ENCODE measurements around the gene PPP2R2C.

DNA sequence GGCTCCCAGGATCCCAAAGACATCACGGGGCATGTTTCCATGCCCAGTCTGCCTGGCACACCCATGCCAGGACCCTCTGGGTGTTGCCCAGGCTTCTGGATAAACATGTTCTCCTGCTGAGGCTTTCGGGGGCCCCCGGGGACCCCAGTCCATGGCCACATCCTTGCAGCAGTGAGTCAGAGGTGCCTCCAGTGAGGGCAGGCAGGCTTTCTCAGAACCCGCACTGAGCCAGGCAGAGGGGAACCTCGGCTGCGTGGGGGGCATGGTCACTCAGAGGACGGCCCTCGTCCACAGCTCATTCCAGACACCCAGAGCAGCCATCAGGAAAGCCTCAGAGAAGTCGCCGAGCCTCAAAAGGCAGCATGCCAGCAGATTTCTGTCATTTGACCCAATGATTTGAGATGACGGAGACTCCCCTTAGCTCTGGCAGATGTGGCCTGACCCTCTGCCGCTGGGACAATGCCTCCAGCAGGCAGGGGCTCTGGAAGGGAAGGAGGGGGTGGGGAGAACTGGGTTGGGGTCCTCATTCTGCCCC lies 54.8 kb downstream of the PPP2R2C start:
- no peak for TF ChIP-seq TCF7L2 (IDR thresholded peaks at IDR 0.05; ENCODE audit: borderline replicate concordance, extremely low read depth, insufficient read depth, insufficient read length)
- TF ChIP-seq, protein P1, sequence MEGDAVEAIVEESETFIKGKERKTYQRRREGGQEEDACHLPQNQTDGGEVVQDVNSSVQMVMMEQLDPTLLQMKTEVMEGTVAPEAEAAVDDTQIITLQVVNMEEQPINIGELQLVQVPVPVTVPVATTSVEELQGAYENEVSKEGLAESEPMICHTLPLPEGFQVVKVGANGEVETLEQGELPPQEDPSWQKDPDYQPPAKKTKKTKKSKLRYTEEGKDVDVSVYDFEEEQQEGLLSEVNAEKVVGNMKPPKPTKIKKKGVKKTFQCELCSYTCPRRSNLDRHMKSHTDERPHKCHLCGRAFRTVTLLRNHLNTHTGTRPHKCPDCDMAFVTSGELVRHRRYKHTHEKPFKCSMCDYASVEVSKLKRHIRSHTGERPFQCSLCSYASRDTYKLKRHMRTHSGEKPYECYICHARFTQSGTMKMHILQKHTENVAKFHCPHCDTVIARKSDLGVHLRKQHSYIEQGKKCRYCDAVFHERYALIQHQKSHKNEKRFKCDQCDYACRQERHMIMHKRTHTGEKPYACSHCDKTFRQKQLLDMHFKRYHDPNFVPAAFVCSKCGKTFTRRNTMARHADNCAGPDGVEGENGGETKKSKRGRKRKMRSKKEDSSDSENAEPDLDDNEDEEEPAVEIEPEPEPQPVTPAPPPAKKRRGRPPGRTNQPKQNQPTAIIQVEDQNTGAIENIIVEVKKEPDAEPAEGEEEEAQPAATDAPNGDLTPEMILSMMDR (IDR thresholded peaks at IDR 0.05 in 2 of 3, conservative IDR thresholded peaks at IDR 0.05 in 1 of 3; ENCODE audit: borderline replicate concordance in 1 of 3, insufficient read depth in 1 of 3, low read depth in 2 of 3, low read length in 2 of 3), result no peak
- TF ChIP-seq FOSL1 (IDR thresholded peaks at IDR 0.05; ENCODE audit: low read depth), result no peak
- no peak for TF ChIP-seq YY1 (IDR thresholded peaks at IDR 0.05; ENCODE audit: extremely low read depth, insufficient replicate concordance, low read depth, low read length)
- no peak for TF ChIP-seq POLR2A (IDR thresholded peaks at IDR 0.05; ENCODE audit: borderline replicate concordance, extremely low read depth, insufficient read depth, insufficient read length)
- no peak for TF ChIP-seq CEBPB (IDR thresholded peaks at IDR 0.05; ENCODE audit: low read depth)
- TF ChIP-seq EZH2 (IDR thresholded peaks at IDR 0.05), result no peak
- no peak for TF ChIP-seq EZH2phosphoT487 (IDR thresholded peaks at IDR 0.05; ENCODE audit: borderline replicate concordance)

Measured in HCT116 (cell line).